OCI-LY7 (cell line): ENCODE data around the gene NDUFS4. TPM values are rescaled to one million over a fixed set of nuclear protein-coding genes. Genes with fewer than 3 reads are reported as not detected.

Experiments used
- BruUV-seq: library from RNA; stranded (reverse); fragments of 400-500 nt; replicated peaks from 2 replicates; lab custom pipeline; 2021; lab: Mats Ljungman, UMichigan
- CTCF ChIA-PET: fragments of 300-600 bp; sonication (Branson Sonifier 250); formaldehyde crosslinking; loops from one replicate; lab custom pipeline; 2022; ENCODE audit warnings: antibody characterized with exemption; ENCODE audit not compliant: unreplicated experiment; lab: Charles Lee
- POLR2A ChIA-PET: fragments of 300-600 bp; sonication (Branson Sonifier 250); formaldehyde crosslinking; loops from one replicate; lab custom pipeline; 2022; ENCODE audit warnings: antibody characterized with exemption; lab: Charles Lee
- DNase-seq: peaks from one replicate; pipeline ENCODE4 v3.0.0-alpha.2; 2015; ENCODE audit warnings: low spot score
- H2AFZ ChIP-seq: fragments of 200-600 bp; sonication (generic), shearing (Covaris generic); 2 replicates; pipeline ENCODE4 v1.6.1; 2014; ENCODE audit warnings: mild to moderate bottlenecking, antibody characterized with exemption, low read length, moderate library complexity
- H3K27ac ChIP-seq: fragments of 200-600 bp; sonication (generic); 2 replicates; pipeline ENCODE4 v1.5.1; 2014; ENCODE audit warnings: mixed run types, low read depth, mild to moderate bottlenecking, moderate library complexity, low read length, inconsistent platforms; ENCODE audit not compliant: poor library complexity, severe bottlenecking
- H3K36me3 ChIP-seq: fragments of 200-600 bp; sonication (generic); 2 replicates; pipeline ENCODE4 v1.6.1; 2014; ENCODE audit warnings: mild to moderate bottlenecking, antibody characterized with exemption, low read length, moderate library complexity, mixed read lengths; ENCODE audit not compliant: insufficient read depth
- H3K4me1 ChIP-seq: fragments of 200-600 bp; sonication (generic); 2 replicates; pipeline ENCODE4 v1.5.1; 2014; ENCODE audit warnings: mild to moderate bottlenecking, low read length; ENCODE audit not compliant: insufficient read depth, poor library complexity, severe bottlenecking
- H3K4me2 ChIP-seq: fragments of 200-600 bp; sonication (generic); 2 replicates; pipeline ENCODE4 v1.6.1; 2014; ENCODE audit warnings: mild to moderate bottlenecking, low read length
- H3K4me3 ChIP-seq: fragments of 200-600 bp; sonication (generic); 2 replicates; pipeline ENCODE4 v1.5.1; 2014; ENCODE audit warnings: mild to moderate bottlenecking, low read depth, low read length; ENCODE audit not compliant: poor library complexity, severe bottlenecking
- H3K79me2 ChIP-seq: fragments of 200-600 bp; sonication (generic); 2 replicates; pipeline ENCODE4 v1.6.1; 2016; ENCODE audit warnings: low read depth, mild to moderate bottlenecking, low read length, moderate library complexity, mixed read lengths; ENCODE audit not compliant: insufficient read depth
- H3K9me2 ChIP-seq: fragments of 200-600 bp; sonication (generic); 2 replicates; pipeline ENCODE4 v1.6.1; 2016; ENCODE audit warnings: mild to moderate bottlenecking, low read length, mixed read lengths; ENCODE audit not compliant: insufficient read depth
- H3K9me3 ChIP-seq: fragments of 200-600 bp; sonication (generic); 2 replicates; pipeline ENCODE4 v1.6.1; 2014; ENCODE audit warnings: mild to moderate bottlenecking, mixed run types, low read length, mixed read lengths
- H4K20me1 ChIP-seq: fragments of 200-600 bp; sonication (generic); 2 replicates; pipeline ENCODE4 v1.6.1; 2014; ENCODE audit warnings: mild to moderate bottlenecking, antibody characterized with exemption, low read length, moderate library complexity, mixed read lengths; ENCODE audit not compliant: insufficient read depth
- EZH2phosphoT487 ChIP-seq: fragments of 200-600 bp; sonication (generic); IDR thresholded peaks from 2 replicates; pipeline ENCODE4 v1.6.1; 2018; ENCODE audit warnings: low read depth, borderline replicate concordance, mild to moderate bottlenecking, mixed run types, antibody characterized with exemption, low read length, moderate library complexity, mixed read lengths
- intact Hi-C: fragments of 100-400 bp; cut with micrococcal nuclease; formaldehyde crosslinking; loops from one replicate; pipeline ENCODE4 v1.10.0; 2022; ENCODE audit not compliant: unreplicated experiment
- total RNA-seq, 2 experiments: library from RNA; depleted of rRNA in 1 of 2; stranded (reverse); fragments of >200 nt in 1 of 2; shearing (Covaris generic) in 1 of 2; gene quantifications; 2 replicates each; pipeline ENCODE4 v1.2.3, GENCODE V29; 2014 to 2022
- TF ChIP-seq, protein P1 (sequence below): fragments of 200-600 bp; sonication (generic); conservative IDR thresholded peaks from 2 replicates; pipeline ENCODE4 v1.5.1; 2014; ENCODE audit warnings: mild to moderate bottlenecking, antibody characterized with exemption, low read length, moderate library complexity, mixed read lengths

Gene NDUFS4
- total RNA-seq, 2 experiments from 2014 or later: 35.1 to 57.2 TPM

DNA sequence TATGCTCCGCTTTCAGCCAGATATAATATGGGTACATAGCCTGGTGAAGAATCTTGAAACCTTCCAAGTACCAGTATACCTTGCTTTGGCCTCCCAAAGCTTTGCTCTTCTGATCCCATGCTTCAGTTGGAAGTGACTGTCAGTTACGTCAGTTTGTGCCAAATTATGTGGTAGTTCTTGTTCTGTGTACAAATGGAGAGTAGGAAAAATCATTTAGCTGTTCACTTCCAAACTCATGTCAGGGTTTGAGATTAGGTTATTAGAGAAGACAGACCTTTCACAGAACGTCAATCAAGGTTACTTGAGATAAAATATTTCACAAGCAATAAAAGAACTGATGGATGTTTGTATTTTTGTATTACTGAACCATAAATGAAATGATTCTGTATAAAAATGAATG is 117.2 kb downstream of the NDUFS4 start:
- CTCF ChIA-PET: no interaction called here

DNA sequence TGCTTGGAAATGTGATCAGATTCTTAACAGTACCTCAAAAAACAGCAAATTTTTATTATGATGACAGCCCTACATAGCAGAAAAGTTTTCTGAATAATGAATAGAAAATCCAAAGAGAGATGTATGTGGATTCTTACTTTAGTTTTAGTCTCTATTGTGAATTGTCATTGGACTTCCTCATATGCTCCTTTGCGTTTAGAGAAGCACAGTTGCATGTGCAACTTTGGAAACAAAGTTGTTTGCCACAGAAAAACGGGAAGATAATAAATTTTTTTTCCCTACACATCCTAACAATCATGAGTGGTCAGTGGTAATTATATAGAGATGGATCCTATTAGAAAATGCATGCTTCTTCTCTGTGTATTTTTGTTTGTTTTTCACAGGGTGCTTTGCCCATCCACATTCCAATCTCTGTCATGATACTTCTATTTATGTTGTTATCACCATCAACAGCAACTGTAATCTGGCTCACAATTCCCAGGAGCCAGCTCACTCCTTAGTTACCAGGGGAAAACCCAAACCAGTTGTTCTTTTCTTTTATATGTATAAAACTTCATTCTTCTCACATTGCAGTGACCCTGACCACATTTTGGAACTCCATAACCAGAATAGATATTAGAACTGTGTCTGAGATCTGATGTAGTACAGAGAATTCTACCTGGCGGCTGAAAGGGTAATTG is 118.7 kb downstream of the NDUFS4 start:
- POLR2A ChIA-PET: interaction anchor here (0.6 kb wide), 1 partner anchor 1009 kb away, joined by 4 read pairs; no protein-coding TSS in a partner anchor

More for the DNA sequence above, 117.2 kb downstream of the NDUFS4 start:
- Histone ChIP-seq H3K4me3 (no peak overlapping the region), H3K4me2 (no peak overlapping the region), H3K79me2 (no peaks in the 10 kb centered on the region), H4K20me1 (no peaks in the 10 kb centered on the region), H3K36me3 (no peaks in the 10 kb centered on the region), H3K4me1 (no peaks in the 10 kb centered on the region), H3K9me2 (no peaks in the 10 kb centered on the region), H2AFZ (no peak overlapping the region), H3K27ac (no peak overlapping the region), H3K9me3 (no peaks in the 10 kb centered on the region)
- POLR2A ChIA-PET: no interaction called here
- DNase-seq: no peak
- intact Hi-C loops: no loop called here
- BruUV-seq: no TSS peak
- TF ChIP-seq, protein P1, sequence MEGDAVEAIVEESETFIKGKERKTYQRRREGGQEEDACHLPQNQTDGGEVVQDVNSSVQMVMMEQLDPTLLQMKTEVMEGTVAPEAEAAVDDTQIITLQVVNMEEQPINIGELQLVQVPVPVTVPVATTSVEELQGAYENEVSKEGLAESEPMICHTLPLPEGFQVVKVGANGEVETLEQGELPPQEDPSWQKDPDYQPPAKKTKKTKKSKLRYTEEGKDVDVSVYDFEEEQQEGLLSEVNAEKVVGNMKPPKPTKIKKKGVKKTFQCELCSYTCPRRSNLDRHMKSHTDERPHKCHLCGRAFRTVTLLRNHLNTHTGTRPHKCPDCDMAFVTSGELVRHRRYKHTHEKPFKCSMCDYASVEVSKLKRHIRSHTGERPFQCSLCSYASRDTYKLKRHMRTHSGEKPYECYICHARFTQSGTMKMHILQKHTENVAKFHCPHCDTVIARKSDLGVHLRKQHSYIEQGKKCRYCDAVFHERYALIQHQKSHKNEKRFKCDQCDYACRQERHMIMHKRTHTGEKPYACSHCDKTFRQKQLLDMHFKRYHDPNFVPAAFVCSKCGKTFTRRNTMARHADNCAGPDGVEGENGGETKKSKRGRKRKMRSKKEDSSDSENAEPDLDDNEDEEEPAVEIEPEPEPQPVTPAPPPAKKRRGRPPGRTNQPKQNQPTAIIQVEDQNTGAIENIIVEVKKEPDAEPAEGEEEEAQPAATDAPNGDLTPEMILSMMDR: no peak
- no peak for TF ChIP-seq EZH2phosphoT487

DNA sequence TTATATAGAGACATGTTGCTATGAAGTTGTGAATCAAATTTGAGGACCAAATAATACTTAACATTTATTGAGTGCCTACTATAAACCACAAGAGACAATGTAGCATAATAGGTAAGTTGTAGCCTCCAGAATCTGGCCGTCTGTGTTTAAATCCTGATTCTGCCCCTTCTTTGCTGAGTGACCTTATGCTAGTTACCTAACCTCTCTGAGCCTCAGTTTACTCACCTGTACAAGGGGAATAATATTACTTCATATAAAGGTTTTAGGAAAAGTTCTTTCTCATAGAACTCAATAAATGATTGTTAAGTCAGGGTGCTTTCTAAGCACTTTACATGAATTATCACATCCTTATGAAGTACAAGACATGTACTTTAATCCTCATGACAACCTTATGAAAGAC is 120.6 kb downstream of the NDUFS4 start:
- Histone ChIP-seq H3K9me2 (no peaks in the 10 kb centered on the region), H3K27ac (no peak overlapping the region), H4K20me1 (no peaks in the 10 kb centered on the region), H3K4me3 (no peak overlapping the region), H3K4me2 (no peak overlapping the region), H3K79me2 (no peaks in the 10 kb centered on the region), H3K36me3 (no peaks in the 10 kb centered on the region), H3K4me1 (no peaks in the 10 kb centered on the region), H2AFZ (no peak overlapping the region), H3K9me3 (no peaks in the 10 kb centered on the region)
- TF ChIP-seq, protein P1: no peak
- TF ChIP-seq EZH2phosphoT487: no peak
- ChIA-PET POLR2A (no interaction called here), CTCF (no interaction called here)
- BruUV-seq: no TSS peak
- intact Hi-C loops: no loop called here
- DNase-seq: no peak

More for the DNA sequence above, 118.7 kb downstream of the NDUFS4 start:
- no TSS peak for BruUV-seq
- intact Hi-C loops: no loop called here
- Histone ChIP-seq H4K20me1 (no peaks in the 10 kb centered on the region), H3K79me2 (no peaks in the 10 kb centered on the region), H2AFZ (no peak overlapping the region), H3K36me3 (no peaks in the 10 kb centered on the region), H3K9me2 (no peaks in the 10 kb centered on the region), H3K4me2 (no peak overlapping the region), H3K27ac (no peak overlapping the region), H3K4me1 (no peaks in the 10 kb centered on the region), H3K9me3 (no peaks in the 10 kb centered on the region), H3K4me3 (no peak overlapping the region)
- CTCF ChIA-PET: no interaction called here
- no peak for DNase-seq
- TF ChIP-seq, protein P1: no peak
